Ectodermal cell (in vitro differentiated cells): Measurements from ENCODE around the gene LGALSL.

Experiments
- H3K27ac ChIP-seq: 2 replicates; pipeline ENCODE4 v1.7.0; 2013; ENCODE audit warnings: mild to moderate bottlenecking, low read depth, low read length; ENCODE audit not compliant: insufficient read depth, poor library complexity, severe bottlenecking
- H3K27me3 ChIP-seq: 2 replicates; pipeline ENCODE4 v1.7.0; 2013; ENCODE audit warnings: mild to moderate bottlenecking, low read length; ENCODE audit not compliant: insufficient read depth, control insufficient read depth, poor library complexity, severe bottlenecking
- H3K36me3 ChIP-seq: one replicate; pipeline ENCODE4 v1.7.0; 2013; ENCODE audit warnings: low read length; ENCODE audit not compliant: control insufficient read depth, insufficient read depth
- H3K4me1 ChIP-seq: one replicate; pipeline ENCODE4 v1.7.0; 2013; ENCODE audit warnings: low read length; ENCODE audit not compliant: control insufficient read depth, insufficient read depth
- H3K4me3 ChIP-seq: 2 replicates; pipeline ENCODE4 v1.7.0; 2013; ENCODE audit warnings: low read depth, low read length, control low read depth; ENCODE audit not compliant: insufficient read depth
- H3K9me3 ChIP-seq: 2 replicates; pipeline ENCODE4 v1.7.0; 2013; ENCODE audit warnings: mild to moderate bottlenecking, low read length, moderate library complexity; ENCODE audit not compliant: control insufficient read depth
- WGBS, 2 experiments: methylation state at CpG; one replicate each; pipeline ENCODE4 v1.1.7; 2013; ENCODE audit warnings: missing lambda C conversion rate in 2 of 2; 5-methylcytosine and 5-hydroxymethylcytosine counted together

The LGALSL gene

DNA sequence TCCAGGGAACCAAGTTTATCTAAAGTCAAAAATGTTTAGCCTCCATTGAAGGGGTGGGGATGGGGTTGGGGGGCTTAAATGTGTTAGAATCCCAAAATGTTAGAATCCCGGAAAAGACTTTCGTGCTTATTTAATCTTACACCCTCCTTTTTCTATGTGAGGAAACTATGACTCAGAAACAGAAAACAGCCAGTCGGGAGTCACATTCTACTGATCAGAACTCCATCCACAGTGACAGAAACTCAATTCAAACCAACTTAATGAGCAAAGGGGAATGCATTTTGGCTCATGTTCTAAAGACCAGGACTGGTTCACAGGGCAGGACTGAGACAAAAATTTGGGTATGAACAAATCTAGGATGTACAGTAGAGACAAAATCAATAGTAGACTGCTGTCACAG lies 38.3 kb downstream of the LGALSL start:
- no peaks in the 10 kb centered on the region for H3K9me3 ChIP-seq
- H3K36me3 ChIP-seq = no peaks in the 10 kb centered on the region
- no peaks in the 10 kb centered on the region for H3K27me3 ChIP-seq
- no peaks in the 10 kb centered on the region for H3K4me1 ChIP-seq
- no peak overlapping the region for H3K4me3 ChIP-seq
- WGBS, 2 experiments = 85 to 90% methylated on average over 3 of the region's 3 CpGs
- no peak overlapping the region for H3K27ac ChIP-seq

DNA sequence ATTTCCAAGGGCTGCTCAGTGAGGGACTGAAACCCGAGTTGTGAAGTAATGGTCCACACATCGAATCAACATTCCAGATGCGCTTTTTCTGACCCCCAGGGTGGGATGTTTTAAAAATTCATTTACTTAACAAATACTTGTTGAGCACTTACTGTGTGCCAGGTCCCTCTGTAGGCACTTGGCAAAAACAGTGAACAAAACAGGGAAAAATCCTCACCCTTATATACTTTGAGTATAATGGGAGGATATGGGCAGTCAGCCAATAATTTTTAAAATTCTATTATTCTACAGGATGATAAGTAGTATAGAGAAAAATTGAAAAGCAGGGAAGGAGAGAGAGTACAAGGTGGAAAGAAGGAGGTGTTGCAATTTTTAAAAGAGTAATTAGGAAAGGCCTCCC lies 38.9 kb downstream of the LGALSL start:
- H3K27me3 ChIP-seq = no peaks in the 10 kb centered on the region
- H3K27ac ChIP-seq = no peak overlapping the region
- 52 to 55% methylated on average over 3 of the region's 3 CpGs for WGBS, 2 experiments
- no peaks in the 10 kb centered on the region for H3K36me3 ChIP-seq
- no peaks in the 10 kb centered on the region for H3K4me1 ChIP-seq
- H3K4me3 ChIP-seq = no peak overlapping the region
- no peaks in the 10 kb centered on the region for H3K9me3 ChIP-seq

DNA sequence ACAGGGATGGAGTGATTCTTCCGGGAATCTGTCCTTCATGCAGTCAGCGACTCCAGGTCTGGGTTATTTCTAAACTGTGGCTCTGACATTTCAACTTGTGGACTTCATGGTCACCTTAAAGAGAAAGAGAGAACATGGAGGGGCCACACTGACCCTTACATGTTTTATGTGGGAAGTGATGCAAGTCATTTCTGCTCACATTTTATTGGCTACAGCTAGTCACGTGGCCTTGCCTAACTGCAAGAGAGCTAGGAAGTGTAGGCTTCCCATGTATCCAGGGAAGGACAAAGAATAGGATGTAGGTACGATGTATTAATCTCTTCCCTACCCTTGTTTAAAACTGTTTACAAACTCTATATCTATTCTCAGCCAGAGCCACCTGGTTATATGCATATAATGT lies 39.8 kb downstream of the LGALSL start:
- Histone ChIP-seq H3K27me3 (no peaks in the 10 kb centered on the region), H3K36me3 (no peaks in the 10 kb centered on the region), H3K4me3 (no peak overlapping the region), H3K27ac (no peak overlapping the region), H3K4me1 (no peaks in the 10 kb centered on the region), H3K9me3 (no peaks in the 10 kb centered on the region)
- WGBS, 2 experiments = 96 to 97% methylated on average over 3 of the region's 4 CpGs

DNA sequence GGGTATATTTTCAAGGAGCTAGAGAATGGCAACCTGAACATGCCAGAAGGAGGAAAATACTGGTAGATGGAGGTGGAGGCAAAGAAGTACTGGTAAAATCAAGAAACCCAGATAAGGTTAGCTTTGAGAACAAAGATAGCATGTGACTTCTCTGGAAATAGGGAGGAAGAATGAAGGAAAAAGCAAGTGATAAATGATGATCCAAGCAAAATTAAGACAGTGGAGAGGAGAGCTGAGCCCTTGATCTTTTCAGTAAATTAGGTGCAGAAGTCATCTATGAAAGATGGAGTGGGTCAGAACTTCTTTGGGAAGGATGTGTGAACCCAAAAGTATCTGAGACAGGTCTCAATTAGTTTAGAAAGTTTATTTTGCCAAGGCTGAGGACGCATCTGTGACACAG lies 44.5 kb downstream of the LGALSL start:
- Histone ChIP-seq H3K36me3 (no peaks in the 10 kb centered on the region), H3K27ac (no peak overlapping the region), H3K27me3 (no peaks in the 10 kb centered on the region), H3K4me3 (no peak overlapping the region), H3K4me1 (no peaks in the 10 kb centered on the region), H3K9me3 (no peaks in the 10 kb centered on the region)
- WGBS, 2 experiments = 96 to 98% methylated on average over 1 of the region's 1 CpG

DNA sequence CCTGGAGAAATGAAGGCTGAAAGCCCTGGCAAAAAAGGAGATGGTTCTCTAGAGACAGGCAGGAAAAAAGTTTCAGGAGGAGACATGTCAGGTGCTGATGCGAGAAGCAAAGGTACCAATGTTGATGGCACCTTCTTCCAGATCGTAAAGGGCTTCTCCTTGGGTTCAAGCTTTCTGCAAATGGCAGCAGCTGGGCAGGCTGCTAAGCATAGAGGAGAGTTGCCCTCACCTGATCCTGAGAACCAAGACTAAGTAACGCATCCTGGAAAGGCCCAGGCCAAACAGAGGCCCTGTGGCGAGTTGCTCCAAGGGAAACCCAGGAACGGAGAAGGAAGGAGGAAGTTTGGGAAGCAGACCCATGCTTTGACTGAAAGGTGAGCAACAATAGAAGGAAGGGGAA lies 46.6 kb downstream of the LGALSL start:
- H3K27me3 ChIP-seq = no peaks in the 10 kb centered on the region
- H3K36me3 ChIP-seq = no peaks in the 10 kb centered on the region
- 93 to 94% methylated on average over 5 of the region's 5 CpGs for WGBS, 2 experiments
- no peaks in the 10 kb centered on the region for H3K4me1 ChIP-seq
- no peak overlapping the region for H3K4me3 ChIP-seq
- H3K27ac ChIP-seq = no peak overlapping the region
- no peaks in the 10 kb centered on the region for H3K9me3 ChIP-seq

DNA sequence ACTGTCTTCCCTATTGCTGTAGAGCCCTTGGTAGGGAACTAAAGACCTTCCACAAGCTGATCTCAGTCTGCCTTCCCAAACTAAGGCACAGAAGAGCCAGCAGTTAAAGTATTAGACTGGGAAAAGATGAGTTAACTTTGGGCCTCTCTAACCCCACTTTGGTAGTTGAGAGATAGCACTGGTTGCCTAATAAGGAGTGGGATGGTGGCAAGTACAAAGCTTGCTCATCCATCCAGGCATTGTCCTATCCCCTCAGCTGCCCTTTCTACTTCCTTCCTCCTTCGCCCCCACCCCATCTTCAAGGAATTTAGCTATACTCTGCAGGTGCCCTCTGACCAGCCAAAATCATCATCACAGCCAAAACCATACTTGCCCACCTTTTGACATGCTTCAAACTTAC lies 48.0 kb downstream of the LGALSL start:
- H3K27ac ChIP-seq = no peak overlapping the region
- H3K4me1 ChIP-seq = no peaks in the 10 kb centered on the region
- H3K9me3 ChIP-seq = no peaks in the 10 kb centered on the region
- 84 to 87% methylated on average over 1 of the region's 1 CpG for WGBS, 2 experiments
- no peaks in the 10 kb centered on the region for H3K27me3 ChIP-seq
- H3K36me3 ChIP-seq = no peaks in the 10 kb centered on the region
- no peak overlapping the region for H3K4me3 ChIP-seq

DNA sequence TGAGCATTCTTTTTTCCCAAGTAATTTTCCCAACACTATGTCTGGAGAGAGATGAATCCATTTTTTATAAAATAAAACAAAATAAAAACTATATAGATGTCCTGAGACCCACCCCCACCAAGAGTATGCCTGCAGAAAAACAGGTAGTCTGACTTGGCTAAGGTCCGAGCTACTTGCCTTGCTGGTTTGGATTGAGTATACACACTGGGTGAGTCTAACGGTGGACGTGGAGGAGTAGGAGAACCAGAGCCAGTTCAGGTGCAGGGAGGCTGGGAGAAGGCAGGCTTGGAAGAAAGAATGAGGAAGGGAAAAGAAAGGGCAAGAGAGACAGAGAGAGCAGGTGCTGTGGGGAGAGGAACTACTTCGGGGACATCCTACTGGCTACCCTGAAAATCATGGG lies 48.9 kb downstream of the LGALSL start:
- H3K9me3 ChIP-seq = no peaks in the 10 kb centered on the region
- no peak overlapping the region for H3K27ac ChIP-seq
- WGBS, 2 experiments = 93 to 96% methylated on average over 4 of the region's 4 CpGs
- no peaks in the 10 kb centered on the region for H3K27me3 ChIP-seq
- no peak overlapping the region for H3K4me3 ChIP-seq
- no peaks in the 10 kb centered on the region for H3K36me3 ChIP-seq
- H3K4me1 ChIP-seq = no peaks in the 10 kb centered on the region

DNA sequence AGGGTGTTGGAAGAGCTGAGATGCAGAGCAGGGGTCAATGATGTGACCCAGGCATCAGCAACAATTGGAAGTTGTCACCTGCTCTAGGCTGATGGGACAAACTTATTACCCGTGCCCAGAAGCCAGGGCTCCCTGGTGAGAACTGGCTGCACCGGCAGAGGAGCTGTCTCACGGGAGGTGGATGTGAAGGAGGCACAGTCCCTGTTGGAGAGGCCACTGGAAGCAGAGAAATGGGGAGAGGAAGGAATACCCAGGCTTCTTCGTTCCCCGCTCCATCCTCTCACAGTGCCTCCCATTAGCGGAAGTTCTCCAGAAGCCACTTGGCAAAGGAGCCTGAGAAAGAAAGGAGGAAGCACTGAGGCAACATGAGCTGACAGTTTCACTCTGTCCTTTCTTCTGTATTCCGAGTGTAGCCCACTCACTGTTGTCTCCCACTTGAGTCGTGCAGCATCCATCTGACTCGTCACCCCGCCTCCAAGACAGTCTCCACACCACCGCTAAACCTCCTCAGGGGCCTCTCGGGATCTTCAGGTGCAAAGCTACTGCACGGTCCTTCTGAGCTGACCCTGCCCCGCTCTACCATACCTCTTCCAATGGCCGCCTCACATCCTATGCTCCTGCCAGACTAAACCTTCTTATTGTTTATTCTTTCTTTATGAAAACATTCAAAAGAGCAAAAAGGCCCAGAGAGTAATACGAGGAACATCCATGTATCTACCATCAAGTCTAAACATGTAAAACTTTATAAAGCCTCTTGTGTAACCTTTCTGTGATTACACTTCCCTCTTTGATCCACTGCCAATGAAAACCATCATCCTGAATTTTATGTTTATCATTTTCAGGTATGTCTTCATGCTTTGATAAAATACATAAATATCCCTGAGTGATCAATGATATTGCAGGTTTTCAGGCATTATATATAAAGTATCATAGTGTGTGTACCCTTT lies 51.1 kb downstream of the LGALSL start:
- WGBS, 2 experiments = 86% methylated on average over 16 of the region's 16 CpGs

DNA sequence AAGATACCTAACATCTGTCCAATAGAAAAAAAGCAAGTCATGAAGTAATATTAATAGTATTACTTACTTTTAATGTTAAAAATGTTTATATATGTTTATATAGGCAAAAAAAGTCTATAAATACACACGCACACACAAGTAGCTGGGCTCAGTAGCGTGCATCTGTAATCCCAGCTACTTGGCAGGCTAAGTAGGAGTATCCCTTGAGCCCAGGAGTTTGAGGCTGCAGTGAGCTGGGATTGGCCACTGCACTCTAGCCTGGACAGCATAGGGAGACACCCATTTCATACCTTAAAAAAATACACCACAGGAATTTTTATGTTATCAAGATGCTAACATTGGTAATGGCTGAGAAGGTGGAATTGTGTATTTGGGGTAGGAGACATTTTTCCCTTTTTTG lies 52.7 kb downstream of the LGALSL start:
- Histone ChIP-seq H3K27me3 (no peaks in the 10 kb centered on the region), H3K4me1 (no peaks in the 10 kb centered on the region), H3K36me3 (no peaks in the 10 kb centered on the region), H3K27ac (no peak overlapping the region), H3K4me3 (no peak overlapping the region), H3K9me3 (no peaks in the 10 kb centered on the region)
- WGBS, 2 experiments = 92 to 97% methylated on average over 2 of the region's 2 CpGs

More for the DNA sequence above, 51.1 kb downstream of the LGALSL start:
- Histone ChIP-seq H3K4me3 (no peak overlapping the region), H3K36me3 (no peaks in the 10 kb centered on the region), H3K9me3 (no peaks in the 10 kb centered on the region), H3K27ac (no peak overlapping the region), H3K4me1 (no peaks in the 10 kb centered on the region), H3K27me3 (no peaks in the 10 kb centered on the region)
